ENCODE data around the gene FAT2. TPM values are rescaled to one million over a fixed set of nuclear protein-coding genes. Genes with fewer than 3 reads are reported as not detected.

Gene FAT2
- total and polyA plus RNA-seq, 10 of the 15 experiments (the other 5 are each of a cell fraction or from before 2014, with no cell fraction given) = 0.01 to 0.06 (median 0.03) TPM; not detected in 3

GRCh38 chr5:151572657-151573368, 18.3 kb downstream of the FAT2 start:
- no TSS peak for BruUV-seq (replicated peaks)
- Histone ChIP-seq H3K9ac (ENCODE audit: control insufficient read depth, insufficient read depth, low read length) (no peak overlapping the region), H3K27ac (ENCODE audit: control insufficient read depth, insufficient read depth) (no peak overlapping the region), H3K9me3 (replicated peaks; ENCODE audit: control insufficient read depth, insufficient read depth, low read length) (no peaks in the 10 kb centered on the region; the same call in 2 of the 3 replicates), H4K20me1 (ENCODE audit: control insufficient read depth, insufficient read depth) (no peaks in the 10 kb centered on the region), H3K27me3 (replicated peaks in 1 of 2; ENCODE audit: control insufficient read depth in 2 of 2, insufficient read depth in 2 of 2, low read length in 1 of 2) (peaks cover 2 to 3% of the 10 kb centered on the region in 2 experiments; a peak in 3 of 4 replicates), H2AFZ (ENCODE audit: control insufficient read depth, low read depth, low read length) (no peak overlapping the region), H3K36me3 (ENCODE audit: control insufficient read depth in 2 of 2, insufficient read depth in 2 of 2, low read length in 1 of 2) (no peaks in the 10 kb centered on the region), H3K4me1 (ENCODE audit: control insufficient read depth, insufficient read depth, low read length) (no peaks in the 10 kb centered on the region; the same call in 1 of the 2 replicates), H3K4me3 (no peak overlapping the region), H3K4me2 (ENCODE audit: control insufficient read depth, insufficient read depth) (no peak overlapping the region), H3K79me2 (ENCODE audit: control insufficient read depth, insufficient read depth, low read length) (no peaks in the 10 kb centered on the region)
- FAIRE-seq = no peak
- ATAC-seq = no peak
- WGBS (ENCODE audit: insufficient coverage, insufficient replicate concordance, low lambda C conversion rate, missing lambda C conversion rate) = 47% methylated on average over 8 of the region's 8 CpGs
- in situ Hi-C loops (cut with MboI) = no loop called here
- intact Hi-C loops (cut with micrococcal nuclease; ENCODE audit: unreplicated experiment) = no loop called here
- SMC1A ChIA-PET (ENCODE audit: uncharacterized antibody, unreplicated experiment) = interaction anchor here (1.0 kb wide), 1 partner anchor 149 kb away, joined by 3 read pairs; no protein-coding TSS in a partner anchor
- RAD21 ChIA-PET (ENCODE audit: unreplicated experiment) = no interaction called here
- POLR2A ChIA-PET = no interaction called here
- CTCF ChIA-PET = no interaction called here
- TF ChIP-seq GATAD2B (conservative IDR thresholded peaks at IDR 0.05; ENCODE audit: low read depth) = no peak
- TF ChIP-seq EED (IDR thresholded peaks at IDR 0.05; ENCODE audit: low read depth) = no peak
- no peak for TF ChIP-seq HDGF (IDR thresholded peaks at IDR 0.05)
- DNase-seq (ENCODE audit: low read depth, low spot score) = no peak

DNA sequence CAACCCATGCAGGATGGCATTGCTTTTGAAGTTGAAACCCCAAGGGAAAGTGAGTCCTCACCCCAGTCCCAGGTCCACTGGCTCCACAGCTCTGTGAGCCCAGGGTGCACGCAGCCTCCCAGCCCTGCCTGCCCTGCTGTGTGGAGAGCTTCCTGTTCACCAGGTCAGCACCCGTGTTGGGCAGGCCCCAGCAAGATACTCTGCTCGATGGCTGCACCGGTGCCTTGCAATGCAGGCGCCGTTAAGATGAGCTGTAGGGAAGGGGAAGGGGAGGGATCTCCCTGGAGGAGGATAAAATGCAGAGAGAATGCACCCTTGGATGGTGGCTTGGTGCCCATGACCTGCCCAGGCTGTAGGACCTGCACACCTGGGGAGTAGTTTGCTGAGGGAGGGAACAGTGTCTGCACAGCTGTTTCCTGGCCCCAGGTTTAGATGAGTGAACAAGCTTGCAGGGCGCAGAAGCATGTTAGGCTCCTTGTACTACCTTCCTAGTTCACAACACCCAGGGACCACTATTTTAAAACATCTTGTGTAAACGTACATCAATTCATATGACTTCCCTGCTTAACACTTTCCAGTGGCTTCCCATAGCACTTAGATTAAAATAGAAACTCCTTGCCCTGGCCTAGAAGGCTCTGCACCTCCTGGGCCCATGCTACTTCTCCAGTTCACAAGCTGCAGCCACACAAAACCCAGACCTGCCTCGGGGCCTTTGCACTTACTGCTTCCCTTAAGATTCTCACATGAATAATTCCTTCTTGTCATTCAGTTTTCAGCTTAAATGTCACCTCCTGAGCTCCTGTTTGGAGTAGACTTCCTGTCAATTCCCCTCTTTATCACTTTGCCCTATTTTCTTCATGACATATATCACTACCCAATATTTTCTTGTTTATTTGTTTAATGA, 19.6 kb downstream of the FAT2 start:
- H3K36me3 ChIP-seq (ENCODE audit: control insufficient read depth in 2 of 2, insufficient read depth in 2 of 2, low read length in 1 of 2) = no peaks in the 10 kb centered on the region
- in situ Hi-C loops (cut with MboI) (no loop called here), intact Hi-C loops (cut with micrococcal nuclease; ENCODE audit: unreplicated experiment) (no loop called here)
- H3K27me3 ChIP-seq (replicated peaks in 1 of 2; ENCODE audit: control insufficient read depth in 2 of 2, insufficient read depth in 2 of 2, low read length in 1 of 2) = peaks cover 2 to 3% of the 10 kb centered on the region in 2 experiments; a peak in 3 of 4 replicates
- ATAC-seq (no peak), DNase-seq (ENCODE audit: low read depth, low spot score) (no peak), FAIRE-seq (no peak)
- no peaks in the 10 kb centered on the region for H4K20me1 ChIP-seq (ENCODE audit: control insufficient read depth, insufficient read depth)
- no peak overlapping the region for H2AFZ ChIP-seq (ENCODE audit: control insufficient read depth, low read depth, low read length)
- no peaks in the 10 kb centered on the region; the same call in 2 of the 3 replicates for H3K9me3 ChIP-seq (replicated peaks; ENCODE audit: control insufficient read depth, insufficient read depth, low read length)
- H3K4me3 ChIP-seq = no peak overlapping the region
- no peak overlapping the region for H3K9ac ChIP-seq (ENCODE audit: control insufficient read depth, insufficient read depth, low read length)
- H3K4me2 ChIP-seq (ENCODE audit: control insufficient read depth, insufficient read depth) = no peak overlapping the region
- TF ChIP-seq SMAD5 (IDR thresholded peaks at IDR 0.05; ENCODE audit: low read depth) = no peak
- SMC1A ChIA-PET (ENCODE audit: uncharacterized antibody, unreplicated experiment) = interaction anchor here (1.0 to 1.7 kb wide), 3 partner anchors 38 to 150 kb away, joined by 3 to 4 read pairs (median 3); no protein-coding TSS in a partner anchor
- no peak overlapping the region for H3K27ac ChIP-seq (ENCODE audit: control insufficient read depth, insufficient read depth)
- BruUV-seq (replicated peaks) = no TSS peak
- RAD21 ChIA-PET (ENCODE audit: unreplicated experiment) = no interaction called here
- 30% methylated on average over 7 of the region's 9 CpGs for WGBS (ENCODE audit: insufficient coverage, insufficient replicate concordance, low lambda C conversion rate, missing lambda C conversion rate)
- H3K79me2 ChIP-seq (ENCODE audit: control insufficient read depth, insufficient read depth, low read length) = no peaks in the 10 kb centered on the region
- POLR2A ChIA-PET = interaction anchor here (1.0 to 1.5 kb wide), 2 partner anchors 9 to 13 kb away, joined by 3 read pairs; no protein-coding TSS in a partner anchor
- H3K4me1 ChIP-seq (ENCODE audit: control insufficient read depth, insufficient read depth, low read length) = no peaks in the 10 kb centered on the region; the same call in 1 of the 2 replicates
- CTCF ChIA-PET = interaction anchor here (0.6 to 1.4 kb wide), 4 partner anchors 14 to 168 kb away, joined by 3 to 6 read pairs (median 4); partner anchors contain the start of gene SLC36A1
